Measurements from ENCODE around the gene SYT8.
"Not testable (repeated sequence)": the region's sequence is repeated elsewhere in the genome, so short reads cannot be mapped to it uniquely, and the experiment has no call there.

Gene SYT8, protein sequence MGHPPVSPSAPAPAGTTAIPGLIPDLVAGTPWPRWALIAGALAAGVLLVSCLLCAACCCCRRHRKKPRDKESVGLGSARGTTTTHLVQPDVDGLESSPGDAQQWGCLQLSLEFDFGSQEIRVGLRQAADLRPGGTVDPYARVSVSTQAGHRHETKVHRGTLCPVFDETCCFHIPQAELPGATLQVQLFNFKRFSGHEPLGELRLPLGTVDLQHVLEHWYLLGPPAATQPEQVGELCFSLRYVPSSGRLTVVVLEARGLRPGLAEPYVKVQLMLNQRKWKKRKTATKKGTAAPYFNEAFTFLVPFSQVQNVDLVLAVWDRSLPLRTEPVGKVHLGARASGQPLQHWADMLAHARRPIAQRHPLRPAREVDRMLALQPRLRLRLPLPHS

DNA sequence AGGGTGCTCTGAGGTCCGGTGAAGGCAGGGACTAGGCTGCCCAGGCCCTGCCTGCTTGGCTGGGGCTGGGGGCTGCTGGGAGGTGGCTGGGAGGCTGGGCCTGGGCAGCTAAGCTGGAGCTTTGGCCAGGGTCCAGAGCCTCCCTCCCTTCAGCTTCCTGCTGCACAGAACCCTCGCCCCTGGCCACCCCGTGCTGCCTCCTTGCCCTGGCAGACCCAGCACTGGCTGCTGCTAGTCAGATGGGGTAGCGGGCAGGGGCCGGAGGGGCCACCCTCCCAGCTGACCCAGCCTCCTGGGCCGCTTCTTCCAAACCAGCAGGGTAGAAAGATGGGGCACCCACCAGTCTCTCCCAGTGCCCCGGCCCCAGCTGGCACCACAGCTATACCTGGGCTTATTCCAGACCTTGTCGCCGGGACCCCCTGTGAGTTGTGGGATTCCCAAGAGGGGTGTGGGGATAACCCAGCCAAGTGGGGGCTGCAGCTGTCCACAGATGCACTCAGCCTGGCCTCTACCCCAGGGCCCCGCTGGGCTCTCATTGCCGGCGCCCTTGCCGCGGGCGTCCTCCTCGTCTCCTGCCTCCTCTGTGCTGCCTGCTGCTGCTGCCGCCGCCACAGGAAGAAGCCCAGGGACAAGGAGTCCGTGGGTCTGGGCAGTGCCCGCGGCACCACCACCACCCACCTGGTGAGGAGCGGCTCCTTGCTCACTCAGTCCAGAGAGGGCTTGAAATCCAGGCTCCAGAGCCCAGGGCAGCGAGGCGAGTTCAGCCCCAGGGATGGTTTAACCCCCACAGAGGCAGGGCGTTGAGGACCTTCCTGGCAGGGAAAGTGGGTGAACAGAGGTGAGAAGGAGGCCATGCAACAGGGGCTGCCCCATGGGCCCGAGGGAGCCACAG, at the start of gene SYT8:
SYT8 (plus strand) TSS at position 212 of the 892 bp plus-strand sequence; CDS start at position 328, 116 bp downstream.
- no peak for DNase-seq

DNA sequence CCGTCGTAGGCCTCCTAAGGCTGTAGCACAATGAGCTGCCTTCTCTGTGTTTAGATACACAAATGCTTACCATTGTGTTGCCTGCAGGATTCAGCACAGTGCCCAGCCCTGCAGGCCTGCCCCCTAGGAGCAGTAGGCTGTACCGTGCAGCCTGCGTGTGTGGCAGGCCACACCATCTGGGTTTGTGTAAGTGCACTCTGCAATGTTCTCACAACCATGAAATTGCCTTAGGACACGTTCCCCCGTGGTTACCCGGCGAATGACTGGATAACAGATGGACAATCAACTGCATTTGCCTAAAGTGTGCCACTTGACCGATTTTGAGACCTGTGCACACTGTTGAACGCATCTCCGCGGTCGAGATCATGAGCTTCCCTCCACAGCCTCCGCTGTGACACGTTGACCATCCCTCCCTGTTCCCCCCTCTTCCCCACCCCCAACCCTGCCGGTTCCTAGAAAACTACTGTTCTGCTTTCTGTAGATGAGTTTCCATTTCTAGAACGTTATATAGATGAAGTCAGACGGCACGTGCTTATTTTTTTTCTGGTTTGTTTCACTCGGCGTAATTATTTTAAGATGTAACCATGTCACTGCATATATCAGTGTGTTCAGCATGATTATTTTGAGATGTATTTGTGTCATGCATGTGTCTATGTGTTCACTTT, 48.9 kb upstream of the SYT8 start:
- no peak for DNase-seq

GRCh38 chr11:1786466-1786865, 48.3 kb upstream of the SYT8 start:
- no peak for DNase-seq

DNA sequence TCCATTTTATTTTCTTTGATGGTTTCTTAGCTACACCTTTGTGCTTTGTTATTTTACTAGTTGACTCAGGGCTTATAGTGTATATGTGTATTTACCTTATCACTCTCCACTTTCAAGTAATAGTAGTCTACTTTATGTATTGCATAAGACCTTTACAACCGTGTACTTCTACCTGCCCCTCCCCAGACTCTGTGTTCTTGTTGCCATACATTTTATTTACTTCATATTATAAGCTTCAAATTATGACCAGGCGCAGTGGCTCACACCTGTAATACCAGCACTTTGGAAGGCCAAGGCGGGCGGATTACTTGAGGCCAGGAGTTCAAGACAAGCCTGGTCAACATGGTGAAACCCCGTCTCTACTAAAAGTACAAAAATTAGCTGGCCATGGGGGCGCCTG, 42.9 kb upstream of the SYT8 start:
- DNase-seq, result no peak

- no peak for DNase-seq
Measured at GRCh38 chr11:1792461-1792860, 42.3 kb upstream of the SYT8 start.

- DNase-seq, result no peak
Measured at GRCh38 chr11:1793081-1793480, 41.7 kb upstream of the SYT8 start.

DNA sequence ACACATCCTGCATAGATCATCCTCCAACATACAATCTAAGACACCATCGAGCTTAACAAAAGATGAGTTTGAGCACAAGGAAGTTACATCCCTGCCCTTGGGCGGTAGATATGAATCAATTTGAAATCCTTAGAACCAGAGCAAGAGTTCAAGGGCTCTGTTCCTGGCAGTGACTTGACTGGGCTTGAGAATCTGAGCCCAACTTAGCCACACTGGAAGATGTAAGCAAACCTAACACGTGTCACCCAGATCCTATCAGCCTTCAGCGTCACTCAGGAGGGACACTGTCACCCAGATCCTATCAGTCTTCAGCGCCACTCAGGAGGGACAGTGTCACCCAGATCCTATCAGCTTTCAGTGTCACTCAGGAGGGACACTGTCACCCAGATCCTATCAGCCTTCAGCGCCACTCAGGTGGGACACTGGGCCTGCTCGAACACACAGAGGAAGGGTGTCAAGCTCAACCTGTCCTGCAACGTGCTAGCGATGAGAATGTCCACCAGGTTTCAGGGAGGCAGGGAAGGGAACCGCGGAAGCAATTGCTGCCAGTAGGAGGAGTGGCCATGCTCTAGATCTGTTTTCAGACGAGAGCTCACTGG, 38.3 kb upstream of the SYT8 start:
- no peak for DNase-seq

GRCh38 chr11:1797391-1798125, 37.2 kb upstream of the SYT8 start:
- no peak for DNase-seq

DNA sequence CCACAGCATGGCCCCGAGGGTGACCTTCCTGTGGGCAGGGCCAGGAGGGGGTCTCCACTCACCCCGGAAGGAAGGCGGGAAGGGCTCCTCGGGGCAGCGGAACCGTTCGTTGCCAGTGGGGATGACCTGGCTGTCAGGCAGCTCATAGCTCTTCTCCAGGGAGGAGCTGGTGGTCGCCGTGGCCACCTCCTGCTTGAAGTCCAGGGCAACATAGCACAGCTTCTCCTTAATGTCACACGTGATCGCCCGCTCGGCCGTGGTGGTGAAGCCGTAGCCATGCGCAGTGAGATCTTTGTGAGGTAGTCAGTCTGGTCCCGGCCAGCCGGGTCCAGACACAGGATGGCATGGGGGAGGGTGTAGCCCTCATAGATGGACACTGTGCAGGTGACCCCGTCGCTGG, 31.5 kb upstream of the SYT8 start:
- DNase-seq, result no peak

- not testable (repeated sequence) for DNase-seq
Measured at GRCh38 chr11:1803835-1804519, 30.8 kb upstream of the SYT8 start.

DNA sequence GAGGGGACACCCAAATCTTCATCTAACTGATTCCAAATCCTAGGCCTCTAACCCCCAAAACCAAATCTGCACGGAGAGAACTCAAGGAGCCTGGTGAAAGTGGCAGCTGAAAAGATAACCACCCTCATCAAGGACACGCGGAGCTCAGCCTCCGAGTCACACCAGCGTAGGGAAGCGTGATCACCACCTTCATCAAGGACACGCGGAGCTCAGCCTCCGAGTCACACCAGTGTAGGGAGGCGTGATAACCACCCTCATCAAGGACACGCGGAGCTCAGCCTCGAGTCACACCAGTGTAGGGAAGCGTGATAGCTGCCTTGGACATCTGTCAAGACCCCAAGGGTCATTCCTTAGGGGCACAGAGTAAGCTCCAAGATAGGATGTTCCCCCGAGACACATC, 29.3 kb upstream of the SYT8 start:
- DNase-seq, result no peak

- no peak for DNase-seq
Measured at GRCh38 chr11:1807264-1807995, 27.4 kb upstream of the SYT8 start.

DNA sequence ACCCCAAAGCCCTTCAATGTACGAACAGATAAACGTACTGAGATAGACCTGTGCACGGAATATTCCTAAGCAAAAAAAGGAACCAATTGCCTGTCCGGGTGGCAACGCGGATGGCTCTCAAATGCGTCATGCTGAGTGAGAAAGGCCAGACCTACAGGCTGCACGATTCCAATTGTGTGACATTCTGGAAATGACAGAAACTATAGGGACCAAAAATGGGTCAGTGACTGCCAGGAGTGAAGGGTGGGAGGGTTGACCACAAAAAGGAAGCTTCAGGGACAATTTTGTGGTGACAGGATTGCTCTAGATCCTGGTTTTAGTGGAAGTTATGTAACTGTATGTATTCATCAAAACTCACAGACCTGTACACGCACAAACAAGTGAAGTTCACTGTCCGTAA, 24.0 kb upstream of the SYT8 start:
- DNase-seq, result peak; percentile 10

DNA sequence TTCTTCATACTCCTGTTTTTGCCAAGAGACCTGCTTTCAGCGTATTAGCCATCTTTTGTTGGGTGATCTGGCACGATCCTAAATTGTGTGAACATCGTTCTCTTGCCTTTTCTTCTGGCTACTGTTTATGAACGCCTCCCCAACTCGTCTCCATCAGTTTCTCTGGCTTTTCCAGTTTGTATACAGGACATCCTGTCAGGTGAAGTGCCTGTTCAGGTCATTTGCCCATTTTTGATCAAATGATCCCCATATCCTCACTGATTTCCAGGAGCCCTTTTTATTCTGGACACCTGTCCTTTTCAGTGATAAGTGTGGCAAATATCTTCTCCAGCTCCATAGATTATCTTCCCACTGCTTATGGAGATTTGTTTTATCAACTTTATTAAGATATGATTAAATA, 22.5 kb upstream of the SYT8 start:
- no peak for DNase-seq

- DNase-seq, result no peak
Measured at GRCh38 chr11:1812801-1813200, 22.0 kb upstream of the SYT8 start.

- DNase-seq, result not testable (repeated sequence)
Measured at GRCh38 chr11:1813356-1813755, 21.4 kb upstream of the SYT8 start.

- no peak for DNase-seq
Measured at GRCh38 chr11:1814691-1815090, 20.1 kb upstream of the SYT8 start.

- DNase-seq, result no peak
Measured at GRCh38 chr11:1815311-1815710, 19.5 kb upstream of the SYT8 start.

GRCh38 chr11:1815751-1816150, 19.0 kb upstream of the SYT8 start:
- DNase-seq, result no peak

DNA sequence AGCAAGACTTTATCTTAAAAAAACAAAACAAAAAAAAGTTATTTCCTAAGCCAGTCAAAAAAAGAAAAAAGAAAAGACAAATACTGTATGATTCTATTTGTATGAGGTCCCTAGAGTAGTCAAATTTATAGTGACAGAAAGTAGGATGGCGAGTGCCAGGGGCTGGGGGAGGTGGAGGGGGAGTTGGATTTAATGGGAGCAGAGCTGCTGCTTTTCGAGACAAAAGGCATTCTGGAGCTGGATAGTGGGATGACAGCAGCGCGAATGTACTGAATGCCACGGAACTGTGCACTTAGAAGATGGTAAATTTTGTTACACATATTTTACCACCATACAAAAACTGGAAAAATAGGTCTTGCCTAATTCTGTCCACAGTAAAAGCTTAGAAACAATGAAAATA, 17.8 kb upstream of the SYT8 start:
- no peak for DNase-seq

DNA sequence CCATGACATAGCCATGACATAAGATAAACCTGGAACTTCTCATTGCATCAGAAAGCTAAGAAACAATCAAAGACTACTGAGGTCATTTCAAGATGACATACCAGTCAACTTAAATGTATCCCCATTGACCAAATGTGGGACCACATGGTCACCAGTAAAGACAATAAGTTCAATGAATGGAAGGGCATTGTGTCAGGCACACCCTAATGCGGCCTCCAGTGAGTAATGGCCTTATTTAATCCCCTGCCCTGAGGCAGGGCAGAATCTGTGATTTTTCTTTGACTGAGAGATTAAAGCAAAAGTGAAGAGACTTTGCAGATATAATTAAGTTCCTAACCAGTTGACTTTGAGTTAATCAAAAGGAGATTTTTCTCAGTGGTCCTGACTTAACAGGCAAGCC, 17.3 kb upstream of the SYT8 start:
- DNase-seq, result no peak
